Testis (tissue), 2 donors: ENCODE data around the gene PPM1A.

Experiments used
- POLR2A ChIP-seq: fragments of 450-650 bp; IDR thresholded peaks from one replicate; pipeline ENCODE4 v1.6.1; 2017; ENCODE audit warnings: antibody characterized with exemption, mild to moderate bottlenecking, moderate library complexity
- TF ChIP-seq, protein P1 (sequence below), 3 experiments: fragments of 450-650 bp in 2 of 3; fragments of 200-600 bp in 1 of 3; sonication (generic) in 1 of 3; IDR thresholded peaks; one replicate each; pipeline ENCODE4 v1.5.1; 2016 to 2019; ENCODE audit warnings: antibody characterized with exemption in 3 of 3, mild to moderate bottlenecking in 2 of 3, moderate library complexity in 1 of 3

DNA sequence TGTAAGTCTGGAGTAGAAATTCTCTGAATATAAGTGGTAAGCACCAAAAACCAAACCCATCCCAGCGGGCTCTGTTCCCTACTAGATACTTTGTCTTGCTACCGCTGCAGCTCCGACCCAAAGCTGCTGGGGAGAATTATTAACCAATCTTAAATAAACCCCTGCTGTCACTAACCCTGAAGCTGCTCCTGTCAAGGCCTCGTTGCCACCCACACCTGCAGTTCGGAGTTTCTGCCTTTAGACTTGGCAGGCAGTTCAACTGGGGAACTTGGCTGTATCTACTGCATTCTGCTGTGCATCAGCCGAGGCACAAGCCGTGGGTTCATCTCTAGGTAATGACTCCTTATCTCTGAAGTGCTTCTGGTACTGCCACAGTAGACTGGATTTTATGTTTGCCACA lies 55.5 kb downstream of the PPM1A start:
- TF ChIP-seq, protein P1, sequence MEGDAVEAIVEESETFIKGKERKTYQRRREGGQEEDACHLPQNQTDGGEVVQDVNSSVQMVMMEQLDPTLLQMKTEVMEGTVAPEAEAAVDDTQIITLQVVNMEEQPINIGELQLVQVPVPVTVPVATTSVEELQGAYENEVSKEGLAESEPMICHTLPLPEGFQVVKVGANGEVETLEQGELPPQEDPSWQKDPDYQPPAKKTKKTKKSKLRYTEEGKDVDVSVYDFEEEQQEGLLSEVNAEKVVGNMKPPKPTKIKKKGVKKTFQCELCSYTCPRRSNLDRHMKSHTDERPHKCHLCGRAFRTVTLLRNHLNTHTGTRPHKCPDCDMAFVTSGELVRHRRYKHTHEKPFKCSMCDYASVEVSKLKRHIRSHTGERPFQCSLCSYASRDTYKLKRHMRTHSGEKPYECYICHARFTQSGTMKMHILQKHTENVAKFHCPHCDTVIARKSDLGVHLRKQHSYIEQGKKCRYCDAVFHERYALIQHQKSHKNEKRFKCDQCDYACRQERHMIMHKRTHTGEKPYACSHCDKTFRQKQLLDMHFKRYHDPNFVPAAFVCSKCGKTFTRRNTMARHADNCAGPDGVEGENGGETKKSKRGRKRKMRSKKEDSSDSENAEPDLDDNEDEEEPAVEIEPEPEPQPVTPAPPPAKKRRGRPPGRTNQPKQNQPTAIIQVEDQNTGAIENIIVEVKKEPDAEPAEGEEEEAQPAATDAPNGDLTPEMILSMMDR (IDR thresholded peaks at IDR 0.05), result no peak
- no peak for TF ChIP-seq POLR2A
